Keratinocyte (primary cell): Measurements from ENCODE around the gene GNG14. TPM values are rescaled to one million over a fixed set of nuclear protein-coding genes. Genes with fewer than 3 reads are reported as not detected.

Experiments used
- DNase-seq: peaks from one replicate; pipeline ENCODE4 v3.0.0-alpha.2; 2011; ENCODE audit warnings: low read depth, missing footprints, low spot score
- FAIRE-seq: peaks from 2 replicates; lab custom pipeline; 2011; peaks lifted over from hg19 to GRCh38; lab: Jason Lieb, UNC
- H2AFZ ChIP-seq: 2 replicates; pipeline ENCODE4 v1.6.0; 2012; ENCODE audit warnings: low read length, control low read depth, inconsistent platforms; ENCODE audit not compliant: control insufficient read depth
- H3K27ac ChIP-seq: 2 replicates; pipeline ENCODE4 v1.5.1; 2011; ENCODE audit warnings: low read length; ENCODE audit not compliant: control insufficient read depth, insufficient read depth
- H3K27me3 ChIP-seq: 3 replicates; pipeline ENCODE4 v1.6.0; 2011; ENCODE audit warnings: low read length; ENCODE audit not compliant: control insufficient read depth, insufficient read depth; ENCODE audit errors: extremely low read depth
- H3K36me3 ChIP-seq, 2 experiments: 2 replicates in 1 of 2; 3 replicates in 1 of 2; pipeline ENCODE4 v1.5.1; 2011; ENCODE audit warnings: low read length in 2 of 2, mild to moderate bottlenecking in 1 of 2; ENCODE audit not compliant: control insufficient read depth in 2 of 2, insufficient read depth in 2 of 2; ENCODE audit errors: extremely low read depth in 1 of 2
- H3K4me1 ChIP-seq: 3 replicates; pipeline ENCODE4 v1.5.1; 2011; ENCODE audit warnings: low read length; ENCODE audit not compliant: control insufficient read depth, insufficient read depth; ENCODE audit errors: extremely low read depth
- H3K4me2 ChIP-seq: 3 replicates; pipeline ENCODE4 v1.6.0; 2011; ENCODE audit warnings: low read depth, low read length; ENCODE audit not compliant: control insufficient read depth, insufficient read depth; ENCODE audit errors: extremely low read depth
- H3K4me3 ChIP-seq, 3 experiments: fragments of 200-600 bp in 1 of 3; sonication (generic) in 1 of 3; 2 replicates in 2 of 3; 3 replicates in 1 of 3; pipeline ENCODE4 v1.5.1; 2011 to 2016; ENCODE audit warnings: low read length in 3 of 3, mild to moderate bottlenecking in 3 of 3, control low read depth in 2 of 3, inconsistent platforms in 1 of 3, low read depth in 1 of 3, mixed read lengths in 1 of 3, mixed run types in 1 of 3, moderate library complexity in 1 of 3; ENCODE audit not compliant: control insufficient read depth in 2 of 3, insufficient read depth in 2 of 3; ENCODE audit errors: extremely low read depth in 1 of 3
- H3K79me2 ChIP-seq: 2 replicates; pipeline ENCODE4 v1.6.0; 2012; ENCODE audit warnings: low read length; ENCODE audit not compliant: control insufficient read depth, insufficient read depth
- H3K9ac ChIP-seq: 3 replicates; pipeline ENCODE4 v1.6.0; 2011; ENCODE audit warnings: low read length; ENCODE audit not compliant: control insufficient read depth, insufficient read depth; ENCODE audit errors: extremely low read depth
- H3K9me1 ChIP-seq: 3 replicates; pipeline ENCODE4 v1.6.0; 2011; ENCODE audit warnings: low read length; ENCODE audit not compliant: control insufficient read depth, insufficient read depth; ENCODE audit errors: extremely low read depth
- H3K9me3 ChIP-seq: 2 replicates; pipeline ENCODE4 v1.5.1; 2012; ENCODE audit warnings: low read depth, low read length; ENCODE audit not compliant: control insufficient read depth
- H4K20me1 ChIP-seq: 3 replicates; pipeline ENCODE4 v1.6.0; 2011; ENCODE audit warnings: low read length; ENCODE audit not compliant: control insufficient read depth, insufficient read depth; ENCODE audit errors: extremely low read depth
- CTCF ChIP-seq, 3 experiments: IDR thresholded peaks in 1 of 3; conservative IDR thresholded peaks in 1 of 3; optimal IDR thresholded peaks in 1 of 3; 2 replicates in 2 of 3; 3 replicates in 1 of 3; pipeline versions ENCODE3 to v1.5.1; 2011; ENCODE audit warnings: low read length in 3 of 3, mild to moderate bottlenecking in 3 of 3, moderate library complexity in 2 of 3, control low read depth in 1 of 3, inconsistent platforms in 1 of 3; ENCODE audit not compliant: insufficient read depth in 2 of 3; ENCODE audit errors: extremely low read depth in 1 of 3
- EZH2 ChIP-seq: IDR thresholded peaks from one replicate; pipeline ENCODE4 v1.6.1; 2012; ENCODE audit warnings: inconsistent platforms, mild to moderate bottlenecking, low read length, moderate library complexity
- dilution Hi-C: fragments of 300-500 bp; cut with MboI; formaldehyde crosslinking; loops from one replicate; pipeline ENCODE4 v1.7.0; 2020; ENCODE audit warnings: low sequenced_read_pairs; ENCODE audit not compliant: extremely low pct_ligation_motif_present
- polyA plus RNA-seq, 5 experiments: library from polyadenylated mRNA; depleted of rRNA in 3 of 5; stranded (reverse) in 3 of 5; stranded (forward) in 1 of 5; unstranded in 1 of 5; fragments of >200 nt; gene quantifications; 1 replicate in 1 of 5; 2 replicates in 3 of 5; 3 replicates in 1 of 5; pipeline versions ENCODE4 v1.2.1 to v1.2.3, GENCODE V29; 2011 to 2012; ENCODE audit warnings: missing spikeins in 2 of 5, low read depth in 1 of 5, low replicate concordance in 1 of 5

Gene GNG14
- polyA plus RNA-seq, 1 donor (not counting 4 experiments of a cell fraction or from before 2014, with no cell fraction given): not detected

DNA sequence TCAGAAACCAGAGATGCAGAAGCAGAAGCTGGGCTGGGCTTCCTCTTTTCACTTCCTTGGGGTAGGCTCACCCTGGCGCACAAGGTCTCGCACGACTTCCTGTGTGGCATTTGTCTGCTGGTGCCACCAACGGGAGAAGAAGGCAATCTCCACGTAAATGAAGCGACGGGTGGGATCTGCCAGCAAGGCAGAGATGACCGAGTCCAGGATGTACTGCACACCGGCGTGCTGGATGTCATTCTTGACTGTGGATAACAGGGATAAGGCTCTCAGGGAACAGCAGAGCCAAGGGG is 22.6 kb upstream of the GNG14 start:
- H3K4me1 ChIP-seq: peaks cover 28% of the 10 kb centered on the region
- peaks cover 14 to 23% of the 10 kb centered on the region in 2 experiments for H3K36me3 ChIP-seq
- DNase-seq (no peak), FAIRE-seq (no peak)
- no peaks in the 10 kb centered on the region for H4K20me1 ChIP-seq
- dilution Hi-C loops: no loop called here
- no peaks in the 10 kb centered on the region for H3K9me3 ChIP-seq
- no peak overlapping the region for H2AFZ ChIP-seq
- H3K27me3 ChIP-seq: no peaks in the 10 kb centered on the region
- peaks cover 37% of the 10 kb centered on the region for H3K79me2 ChIP-seq
- H3K9ac ChIP-seq: no peak overlapping the region
- H3K4me2 ChIP-seq: no peak overlapping the region
- H3K4me3 ChIP-seq: no peak overlapping the region
- H3K27ac ChIP-seq: no peak overlapping the region
- TF ChIP-seq EZH2 (no peak), CTCF (optimal IDR thresholded peaks at IDR 0.05 in 1 of 3, IDR thresholded peaks at IDR 0.05 in 1 of 3, conservative IDR thresholded peaks at IDR 0.05 in 1 of 3; ENCODE audit: extremely low read depth in 1 of 3, insufficient read depth in 2 of 3, low read length in 3 of 3) (no peak)
- H3K9me1 ChIP-seq: peaks cover 3% of the 10 kb centered on the region

- FAIRE-seq (no peak), DNase-seq (no peak)
- H3K9me1 ChIP-seq: peaks cover 3% of the 10 kb centered on the region
- H4K20me1 ChIP-seq: no peaks in the 10 kb centered on the region
- peak overlapping the region; percentile 88 for H2AFZ ChIP-seq
- H3K4me1 ChIP-seq: peaks cover 34% of the 10 kb centered on the region
- H3K4me2 ChIP-seq: peak overlapping the region; percentile 99
- peak overlapping the region; percentile 90 for H3K9ac ChIP-seq
- H3K79me2 ChIP-seq: peaks cover 42% of the 10 kb centered on the region
- H3K36me3 ChIP-seq: peaks cover 14 to 26% of the 10 kb centered on the region in 2 experiments
- dilution Hi-C loops: no loop called here
- no peaks in the 10 kb centered on the region for H3K27me3 ChIP-seq
- H3K27ac ChIP-seq: peak overlapping the region; percentile 78
- H3K9me3 ChIP-seq: no peaks in the 10 kb centered on the region
- TF ChIP-seq EZH2 (no peak), CTCF (optimal IDR thresholded peaks at IDR 0.05 in 1 of 3, IDR thresholded peaks at IDR 0.05 in 1 of 3, conservative IDR thresholded peaks at IDR 0.05 in 1 of 3; ENCODE audit: extremely low read depth in 1 of 3, insufficient read depth in 2 of 3, low read length in 3 of 3) (no peak)
- peak overlapping the region; percentile 64 to 95 (median 81) for H3K4me3 ChIP-seq
Measured at GRCh38 chr19:12665671-12666264, 22.0 kb upstream of the GNG14 start.
